Thyroid gland (tissue), 4 donors: ENCODE measurements around the gene KLRF1. TPM values are rescaled to one million over a fixed set of nuclear protein-coding genes. Genes with fewer than 3 reads are reported as not detected.

Source experiments
- DNase-seq, 2 donors: peaks; one replicate each; pipeline ENCODE4 v3.0.0-alpha.2; 2019
- H3K27ac ChIP-seq, 3 donors: fragments of 200-600 bp; sonication (generic); 1 replicate in 2 of 3; 2 replicates in 1 of 3; pipeline ENCODE4 v1.5.1; 2016 to 2019; ENCODE audit warnings: mild to moderate bottlenecking in 1 of 3, moderate library complexity in 1 of 3
- H3K27me3 ChIP-seq: fragments of 200-600 bp; sonication (generic); one replicate; pipeline ENCODE4 v1.5.1; 2019
- H3K36me3 ChIP-seq, 2 donors: fragments of 200-600 bp; sonication (generic); one replicate each; pipeline ENCODE4 v1.5.1; 2016 to 2019
- H3K4me1 ChIP-seq, 2 donors: fragments of 200-600 bp; sonication (generic); one replicate each; pipeline ENCODE4 v1.5.1; 2017 to 2019
- H3K4me3 ChIP-seq, 3 donors: fragments of 200-600 bp; sonication (generic); replicated peaks in 1 of 3; 1 replicate in 2 of 3; 2 replicates in 1 of 3; pipeline ENCODE4 v1.5.1; 2016; ENCODE audit warnings: mild to moderate bottlenecking in 1 of 3
- H3K9me3 ChIP-seq: fragments of 200-600 bp; sonication (generic); one replicate; pipeline ENCODE4 v1.5.1; 2017
- POLR2A ChIP-seq, 2 donors: fragments of 450-650 bp; IDR thresholded peaks; one replicate each; pipeline ENCODE4 v1.6.1; 2017; ENCODE audit warnings: antibody characterized with exemption in 2 of 2, mild to moderate bottlenecking in 2 of 2, moderate library complexity in 1 of 2
- WGBS, 2 donors: methylation state at CpG; one replicate each; pipeline ENCODE4 v1.1.5; 2017; 5-methylcytosine and 5-hydroxymethylcytosine counted together
- intact Hi-C: fragments of 100-400 bp; cut with DNase I; formaldehyde crosslinking; loops from one replicate; pipeline ENCODE4 v1.15.1; 2023
- total RNA-seq, 4 donors: library from RNA; depleted of rRNA; stranded (reverse); fragments of >200 nt; gene quantifications; one replicate each; pipeline ENCODE4 v1.2.3, GENCODE V29; 2016
- TF ChIP-seq, protein P1 (sequence below), 6 experiments: fragments of 200-600 bp in 3 of 6; fragments of 450-650 bp in 3 of 6; sonication (generic) in 3 of 6; IDR thresholded peaks; one replicate each; pipeline ENCODE4 v1.5.1; 2016 to 2019; ENCODE audit warnings: antibody characterized with exemption in 6 of 6, mild to moderate bottlenecking in 2 of 6, inconsistent platforms in 1 of 6, moderate library complexity in 1 of 6

The KLRF1 gene
- total RNA-seq, 4 donors from 2014 or later = 0.78 to 1.0 TPM; not detected in 2

DNA sequence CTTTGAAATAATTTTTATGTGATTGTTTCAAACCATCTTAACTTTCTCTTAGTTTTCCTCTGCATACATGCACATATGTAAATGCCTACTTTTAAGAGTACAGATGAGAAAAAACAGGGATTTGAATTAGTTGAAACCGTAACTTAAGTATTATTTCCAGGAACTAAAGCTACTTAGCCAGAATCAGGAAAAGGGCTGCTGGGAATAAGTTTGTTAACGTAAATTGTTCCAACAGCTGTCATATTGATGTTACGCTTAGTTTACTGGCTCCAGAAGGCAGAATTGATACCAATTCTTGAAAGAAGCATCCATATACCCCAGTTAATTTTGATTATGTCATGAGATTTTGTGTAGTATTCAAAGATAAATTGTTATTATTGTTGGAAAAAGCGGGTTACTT lies 17.9 kb upstream of the KLRF1 start:
- WGBS, 2 donors = 79 to 81% methylated on average over 4 of the region's 4 CpGs

DNA sequence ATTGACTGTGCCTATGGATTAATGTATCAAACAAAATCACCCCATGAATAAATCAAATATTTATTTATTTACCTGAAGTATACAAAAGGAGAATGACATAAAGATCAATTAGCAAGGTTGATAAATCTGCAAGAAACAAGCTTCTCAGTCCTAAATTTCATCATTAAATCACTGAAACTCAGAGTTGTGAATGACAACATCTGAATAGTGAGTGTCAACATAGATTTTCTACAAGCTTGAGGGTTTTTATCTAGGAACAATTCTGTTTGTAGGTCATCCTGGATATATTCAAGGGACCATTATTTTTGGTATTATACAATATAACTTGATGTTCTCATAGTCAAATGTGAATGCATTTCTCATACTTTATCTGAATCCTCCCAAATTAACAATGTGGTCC lies 17.4 kb upstream of the KLRF1 start:
- no peaks in the 10 kb centered on the region for H3K9me3 ChIP-seq
- no peak overlapping the region for H3K4me3 ChIP-seq
- no peaks in the 10 kb centered on the region for H3K27me3 ChIP-seq
- H3K36me3 ChIP-seq = no peaks in the 10 kb centered on the region
- no peak for DNase-seq
- intact Hi-C loops = no loop called here
- H3K27ac ChIP-seq = no peak overlapping the region
- TF ChIP-seq, protein P1, sequence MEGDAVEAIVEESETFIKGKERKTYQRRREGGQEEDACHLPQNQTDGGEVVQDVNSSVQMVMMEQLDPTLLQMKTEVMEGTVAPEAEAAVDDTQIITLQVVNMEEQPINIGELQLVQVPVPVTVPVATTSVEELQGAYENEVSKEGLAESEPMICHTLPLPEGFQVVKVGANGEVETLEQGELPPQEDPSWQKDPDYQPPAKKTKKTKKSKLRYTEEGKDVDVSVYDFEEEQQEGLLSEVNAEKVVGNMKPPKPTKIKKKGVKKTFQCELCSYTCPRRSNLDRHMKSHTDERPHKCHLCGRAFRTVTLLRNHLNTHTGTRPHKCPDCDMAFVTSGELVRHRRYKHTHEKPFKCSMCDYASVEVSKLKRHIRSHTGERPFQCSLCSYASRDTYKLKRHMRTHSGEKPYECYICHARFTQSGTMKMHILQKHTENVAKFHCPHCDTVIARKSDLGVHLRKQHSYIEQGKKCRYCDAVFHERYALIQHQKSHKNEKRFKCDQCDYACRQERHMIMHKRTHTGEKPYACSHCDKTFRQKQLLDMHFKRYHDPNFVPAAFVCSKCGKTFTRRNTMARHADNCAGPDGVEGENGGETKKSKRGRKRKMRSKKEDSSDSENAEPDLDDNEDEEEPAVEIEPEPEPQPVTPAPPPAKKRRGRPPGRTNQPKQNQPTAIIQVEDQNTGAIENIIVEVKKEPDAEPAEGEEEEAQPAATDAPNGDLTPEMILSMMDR (IDR thresholded peaks at IDR 0.05) = no peak
- no peak for TF ChIP-seq POLR2A (IDR thresholded peaks at IDR 0.05)
- no peaks in the 10 kb centered on the region for H3K4me1 ChIP-seq

More for the DNA sequence above, 17.9 kb upstream of the KLRF1 start:
- no peaks in the 10 kb centered on the region for H3K9me3 ChIP-seq
- no peaks in the 10 kb centered on the region for H3K36me3 ChIP-seq
- intact Hi-C loops = no loop called here
- H3K4me1 ChIP-seq = no peaks in the 10 kb centered on the region
- no peak for TF ChIP-seq POLR2A (IDR thresholded peaks at IDR 0.05)
- TF ChIP-seq, protein P1 (IDR thresholded peaks at IDR 0.05) = no peak
- H3K27ac ChIP-seq = no peak overlapping the region
- H3K27me3 ChIP-seq = no peaks in the 10 kb centered on the region
- DNase-seq = no peak
- H3K4me3 ChIP-seq = no peak overlapping the region

DNA sequence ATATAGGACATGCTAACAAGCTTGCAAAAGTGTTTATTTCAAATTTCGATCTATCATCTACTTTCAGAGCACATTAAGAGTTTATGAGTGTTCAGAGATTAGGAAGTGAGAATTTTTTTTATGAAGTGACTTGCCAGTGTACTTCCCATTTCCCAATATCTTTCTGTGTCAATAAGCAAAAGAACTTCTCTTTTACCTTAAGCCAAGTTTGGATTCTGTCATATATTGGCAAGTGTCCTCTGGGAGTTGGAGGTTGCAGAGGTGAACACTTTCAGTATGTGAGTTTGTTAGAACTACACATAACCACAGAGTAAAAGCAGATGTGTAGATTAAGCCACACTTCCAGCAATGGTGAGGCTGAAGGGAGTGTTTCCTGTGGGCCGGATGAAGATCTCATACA lies 16.6 kb upstream of the KLRF1 start:
- no peak for DNase-seq
- Histone ChIP-seq H3K9me3 (no peaks in the 10 kb centered on the region), H3K27me3 (no peaks in the 10 kb centered on the region), H3K4me1 (no peaks in the 10 kb centered on the region), H3K4me3 (no peak overlapping the region), H3K27ac (no peak overlapping the region), H3K36me3 (no peaks in the 10 kb centered on the region)
- no peak for TF ChIP-seq POLR2A (IDR thresholded peaks at IDR 0.05)
- TF ChIP-seq, protein P1 (IDR thresholded peaks at IDR 0.05) = no peak
- intact Hi-C loops = no loop called here
- 79 to 81% methylated on average over 2 of the region's 2 CpGs for WGBS, 2 donors

DNA sequence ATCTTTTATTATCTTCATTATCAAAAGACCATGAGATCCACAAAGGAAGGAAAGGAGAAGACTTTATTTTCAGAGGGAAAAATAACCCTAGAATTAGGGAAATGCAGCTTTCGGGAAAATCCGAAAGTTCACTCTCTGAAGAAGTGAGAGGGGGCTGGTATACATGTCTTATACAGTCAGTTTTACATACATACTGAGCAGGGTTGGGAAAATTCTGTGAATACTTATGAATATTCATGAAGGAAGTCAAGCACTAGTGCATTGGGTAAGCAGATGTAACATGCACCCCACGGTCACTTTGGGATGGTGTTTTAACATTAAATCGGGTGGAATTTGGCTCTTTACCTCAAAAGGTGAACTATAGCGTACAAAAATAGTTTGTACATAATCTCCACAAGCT lies 15.7 kb upstream of the KLRF1 start:
- Histone ChIP-seq H3K4me3 (no peak overlapping the region), H3K27ac (no peak overlapping the region), H3K9me3 (no peaks in the 10 kb centered on the region), H3K36me3 (no peaks in the 10 kb centered on the region), H3K4me1 (no peaks in the 10 kb centered on the region), H3K27me3 (no peaks in the 10 kb centered on the region)
- 90 to 92% methylated on average over 5 of the region's 5 CpGs for WGBS, 2 donors
- DNase-seq = no peak
- intact Hi-C loops = no loop called here
- TF ChIP-seq, protein P1 (IDR thresholded peaks at IDR 0.05) = no peak
- TF ChIP-seq POLR2A (IDR thresholded peaks at IDR 0.05) = no peak

DNA sequence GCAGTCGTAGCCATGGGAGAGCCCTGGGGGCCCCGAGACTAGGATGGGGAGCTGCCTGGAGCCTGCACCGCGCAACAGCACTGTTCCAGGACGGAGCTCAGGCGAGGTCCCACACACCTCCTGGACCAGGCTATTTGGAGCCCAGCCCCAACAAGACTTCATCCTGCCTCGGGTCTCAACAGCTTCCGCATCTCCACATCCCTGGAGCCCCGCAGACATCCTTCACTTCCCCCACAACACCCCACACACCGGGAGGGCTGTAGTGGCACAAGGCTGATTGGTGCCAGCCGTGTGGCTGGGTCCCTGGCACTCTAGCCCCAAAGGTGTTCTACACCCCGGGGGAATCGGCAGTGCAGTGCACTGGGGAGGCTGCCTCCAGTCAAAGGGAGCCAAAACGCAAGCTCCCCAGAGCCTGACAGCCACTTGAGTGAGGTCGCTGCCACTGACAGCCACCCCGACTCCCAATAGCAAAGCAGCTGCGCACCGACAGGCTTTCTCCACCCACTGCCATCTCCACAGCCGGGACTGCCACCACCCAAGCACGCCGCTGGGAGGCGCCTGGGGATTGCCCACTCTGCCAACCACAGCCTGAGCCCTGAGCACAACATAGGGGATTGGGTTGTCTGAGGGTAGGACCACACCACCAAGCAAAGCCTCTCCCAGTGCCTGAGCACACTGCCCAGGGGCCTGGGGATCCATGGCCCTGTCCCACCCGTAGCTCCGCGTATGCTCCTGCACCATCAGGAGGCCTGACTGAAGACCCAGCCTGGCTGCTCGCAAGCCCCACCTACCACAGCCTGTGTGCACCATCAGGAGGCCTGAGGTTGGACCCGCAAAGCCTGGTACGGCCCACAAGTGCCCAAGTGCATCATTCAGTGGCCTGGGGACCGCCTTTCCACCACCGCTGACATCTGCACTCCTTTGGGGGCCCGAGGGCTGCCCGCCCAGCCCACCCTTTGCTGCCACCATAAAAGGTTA lies 13.2 kb upstream of the KLRF1 start:
- Histone ChIP-seq H3K4me1 (no peaks in the 10 kb centered on the region), H3K36me3 (no peaks in the 10 kb centered on the region), H3K4me3 (no peak overlapping the region), H3K27ac (no peak overlapping the region), H3K27me3 (no peaks in the 10 kb centered on the region), H3K9me3 (no peaks in the 10 kb centered on the region)
- peak; percentile 62 to 75 for DNase-seq
- TF ChIP-seq POLR2A (IDR thresholded peaks at IDR 0.05) = no peak
- TF ChIP-seq, protein P1 (IDR thresholded peaks at IDR 0.05) = peak; percentile 42 to 82 (median 65)
- WGBS, 2 donors = 38 to 48% methylated on average over 26 to 29 of the region's 32 CpGs
- intact Hi-C loops = no loop called here
